Loucy (cell line): ENCODE measurements around the gene CYP24A1.

Experiments used
- H2AFZ ChIP-seq: fragments of 200-600 bp; sonication (generic); 2 replicates; pipeline ENCODE4 v1.6.0; 2016; ENCODE audit warnings: antibody characterized with exemption, mild to moderate bottlenecking, low read length, moderate library complexity
- H3F3A ChIP-seq: fragments of 200-600 bp; 2 replicates; pipeline ENCODE4 v1.6.0; 2016; ENCODE audit warnings: antibody characterized with exemption, low read depth, mild to moderate bottlenecking
- H3K27me3 ChIP-seq: fragments of 200-600 bp; sonication (generic); 2 replicates; pipeline ENCODE4 v1.6.1; 2014; ENCODE audit warnings: low read length, mild to moderate bottlenecking; ENCODE audit not compliant: insufficient read depth, poor library complexity, severe bottlenecking
- H3K36me3 ChIP-seq: fragments of 200-600 bp; sonication (generic); 2 replicates; pipeline ENCODE4 v1.6.1; 2016; ENCODE audit warnings: low read length; ENCODE audit not compliant: insufficient read depth
- H3K4me1 ChIP-seq: fragments of 200-600 bp; sonication (generic); 2 replicates; pipeline ENCODE4 v1.5.1; 2014; ENCODE audit warnings: low read length, mild to moderate bottlenecking; ENCODE audit not compliant: insufficient read depth, poor library complexity, severe bottlenecking
- H3K4me2 ChIP-seq: fragments of 200-600 bp; sonication (generic); 2 replicates; pipeline ENCODE4 v1.6.0; 2014; ENCODE audit warnings: antibody characterized with exemption, low read length, low read depth, mild to moderate bottlenecking; ENCODE audit not compliant: poor library complexity, severe bottlenecking
- H3K4me3 ChIP-seq: fragments of 200-600 bp; sonication (generic); 2 replicates; pipeline ENCODE4 v1.5.1; 2014; ENCODE audit warnings: low read length, mild to moderate bottlenecking, mixed read lengths; ENCODE audit not compliant: poor library complexity, severe bottlenecking
- H3K79me2 ChIP-seq: fragments of 200-600 bp; sonication (generic); 2 replicates; pipeline ENCODE4 v1.6.1; 2014; ENCODE audit warnings: low read length; ENCODE audit not compliant: insufficient read depth
- H3K9ac ChIP-seq: fragments of 200-600 bp; sonication (generic); 2 replicates; pipeline ENCODE4 v1.6.0; 2014; ENCODE audit warnings: mild to moderate bottlenecking, low read depth, low read length, moderate library complexity; ENCODE audit not compliant: poor library complexity, severe bottlenecking
- H3K9me2 ChIP-seq: fragments of 200-600 bp; sonication (generic); replicated peaks from 2 replicates; pipeline ENCODE4 v1.6.1; 2016; ENCODE audit warnings: low read depth, low read length, mixed read lengths
- H3K9me3 ChIP-seq: fragments of 200-600 bp; sonication (generic); 2 replicates; pipeline ENCODE4 v1.6.1; 2014; ENCODE audit warnings: mild to moderate bottlenecking, antibody characterized with exemption, low read length, low read depth; ENCODE audit not compliant: insufficient read depth
- H4K20me1 ChIP-seq: fragments of 200-600 bp; sonication (generic); 2 replicates; pipeline ENCODE4 v1.6.0; 2014; ENCODE audit warnings: antibody characterized with exemption, low read length, mild to moderate bottlenecking; ENCODE audit not compliant: insufficient read depth, poor library complexity, severe bottlenecking
- EZH2phosphoT487 ChIP-seq: fragments of 200-600 bp; IDR thresholded peaks from 2 replicates; pipeline ENCODE4 v1.6.1; 2018; ENCODE audit warnings: antibody characterized with exemption, mild to moderate bottlenecking, moderate library complexity, borderline replicate concordance
- TF ChIP-seq, protein P1 (sequence below): fragments of 200-600 bp; sonication (generic); conservative IDR thresholded peaks from 2 replicates; pipeline ENCODE4 v1.5.1; 2014; ENCODE audit warnings: mild to moderate bottlenecking, antibody characterized with exemption, low read length

CYP24A1 gene

DNA sequence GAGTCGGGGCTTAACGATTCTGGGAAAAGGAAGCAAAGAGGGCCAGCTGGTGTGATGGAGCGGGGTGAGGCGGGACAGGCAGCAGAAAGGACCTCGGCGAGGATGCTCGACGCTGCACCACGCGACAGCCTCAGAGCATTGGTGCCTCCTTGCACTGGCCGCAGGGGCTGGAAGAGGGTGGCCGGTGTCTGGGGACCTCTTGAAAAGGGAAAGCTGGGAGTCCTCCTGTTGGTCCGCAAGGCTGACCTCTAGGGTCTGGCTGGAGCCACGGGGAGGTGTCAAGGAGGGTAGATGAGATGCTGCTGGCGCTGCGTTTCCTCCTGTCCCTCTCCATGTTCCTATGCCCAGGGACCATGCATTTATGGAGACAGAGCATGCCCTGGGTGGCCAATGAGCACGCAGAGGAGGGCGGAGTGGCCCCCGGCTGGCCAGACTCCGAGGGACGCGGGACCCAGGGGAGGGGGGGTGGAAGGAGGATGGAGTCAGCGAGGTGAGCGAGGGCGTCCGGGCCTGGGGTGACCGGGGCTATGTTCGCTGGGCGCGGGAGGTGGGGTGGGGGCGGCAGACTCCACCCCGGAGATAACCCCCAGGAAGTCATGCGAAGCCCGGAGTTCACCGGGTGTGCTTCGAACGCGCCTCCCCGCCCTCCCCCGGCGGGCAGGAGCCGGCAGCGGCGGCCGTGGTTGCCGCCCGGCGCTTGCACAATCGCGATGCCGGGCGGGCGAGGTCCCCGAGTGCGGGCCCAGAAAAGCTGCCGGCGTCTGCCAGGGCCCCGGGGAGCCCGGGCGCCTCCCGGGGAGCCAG is at the start of gene CYP24A1:
CYP24A1 (minus strand) TSS at position 334 of the 804 bp plus-strand sequence. CDS start 407 bp downstream, outside the sequence.
- Histone ChIP-seq H3F3A (no peaks in the 10 kb centered on the region), H3K36me3 (no peaks in the 10 kb centered on the region), H2AFZ (no peak within 1 kb of the TSS), H3K4me2 (no peak within 1 kb of the TSS), H3K79me2 (no peaks in the 10 kb centered on the region), H3K4me1 (peaks cover 10% of the 10 kb centered on the region), H3K9ac (no peak within 1 kb of the TSS), H3K27me3 (no peaks in the 10 kb centered on the region), H3K9me2 (no peaks in the 10 kb centered on the region), H3K9me3 (no peaks in the 10 kb centered on the region), H3K4me3 (no peak within 1 kb of the TSS), H4K20me1 (no peaks in the 10 kb centered on the region)
- TF ChIP-seq, protein P1, sequence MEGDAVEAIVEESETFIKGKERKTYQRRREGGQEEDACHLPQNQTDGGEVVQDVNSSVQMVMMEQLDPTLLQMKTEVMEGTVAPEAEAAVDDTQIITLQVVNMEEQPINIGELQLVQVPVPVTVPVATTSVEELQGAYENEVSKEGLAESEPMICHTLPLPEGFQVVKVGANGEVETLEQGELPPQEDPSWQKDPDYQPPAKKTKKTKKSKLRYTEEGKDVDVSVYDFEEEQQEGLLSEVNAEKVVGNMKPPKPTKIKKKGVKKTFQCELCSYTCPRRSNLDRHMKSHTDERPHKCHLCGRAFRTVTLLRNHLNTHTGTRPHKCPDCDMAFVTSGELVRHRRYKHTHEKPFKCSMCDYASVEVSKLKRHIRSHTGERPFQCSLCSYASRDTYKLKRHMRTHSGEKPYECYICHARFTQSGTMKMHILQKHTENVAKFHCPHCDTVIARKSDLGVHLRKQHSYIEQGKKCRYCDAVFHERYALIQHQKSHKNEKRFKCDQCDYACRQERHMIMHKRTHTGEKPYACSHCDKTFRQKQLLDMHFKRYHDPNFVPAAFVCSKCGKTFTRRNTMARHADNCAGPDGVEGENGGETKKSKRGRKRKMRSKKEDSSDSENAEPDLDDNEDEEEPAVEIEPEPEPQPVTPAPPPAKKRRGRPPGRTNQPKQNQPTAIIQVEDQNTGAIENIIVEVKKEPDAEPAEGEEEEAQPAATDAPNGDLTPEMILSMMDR: no peak
- no peak for TF ChIP-seq EZH2phosphoT487

DNA sequence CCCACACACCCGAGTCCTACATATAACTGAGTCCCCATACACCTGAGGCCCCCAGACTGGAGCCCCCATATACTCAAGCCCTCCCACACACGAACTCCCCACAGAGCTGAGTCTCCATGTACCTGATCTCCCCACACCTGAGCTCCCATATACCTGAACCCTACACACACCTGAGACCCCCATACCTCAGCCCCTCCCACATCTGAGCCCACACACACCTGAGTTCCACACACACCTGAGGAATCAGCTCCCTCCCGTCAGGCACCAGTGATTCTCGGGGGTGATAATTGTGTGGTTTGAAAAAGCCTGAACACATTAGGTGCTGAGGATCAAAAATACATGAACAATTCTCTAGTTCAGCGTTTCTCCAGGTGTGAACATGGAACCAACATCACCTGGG is 49.5 kb upstream of the CYP24A1 start:
- H3K9ac ChIP-seq: no peak overlapping the region
- no peaks in the 10 kb centered on the region for H3K9me2 ChIP-seq
- H3K4me1 ChIP-seq: peaks cover 10% of the 10 kb centered on the region
- H3K79me2 ChIP-seq: no peaks in the 10 kb centered on the region
- TF ChIP-seq, protein P1: no peak
- TF ChIP-seq EZH2phosphoT487: no peak
- no peaks in the 10 kb centered on the region for H4K20me1 ChIP-seq
- H3K4me3 ChIP-seq: no peak overlapping the region
- H3K36me3 ChIP-seq: no peaks in the 10 kb centered on the region
- no peak overlapping the region for H2AFZ ChIP-seq
- H3K9me3 ChIP-seq: no peaks in the 10 kb centered on the region; the same call in 1 of the 2 replicates
- H3F3A ChIP-seq: no peaks in the 10 kb centered on the region
- no peak overlapping the region for H3K4me2 ChIP-seq
- no peaks in the 10 kb centered on the region for H3K27me3 ChIP-seq

- no peak overlapping the region for H2AFZ ChIP-seq
- peaks cover 3% of the 10 kb centered on the region; the same call in 1 of the 2 replicates for H3K36me3 ChIP-seq
- no peak overlapping the region for H3K4me3 ChIP-seq
- no peaks in the 10 kb centered on the region for H3F3A ChIP-seq
- H3K9me2 ChIP-seq: no peaks in the 10 kb centered on the region
- peaks cover 10% of the 10 kb centered on the region for H3K4me1 ChIP-seq
- H3K9me3 ChIP-seq: no peaks in the 10 kb centered on the region
- H4K20me1 ChIP-seq: no peaks in the 10 kb centered on the region
- no peak for TF ChIP-seq EZH2phosphoT487
- TF ChIP-seq, protein P1: no peak
- H3K79me2 ChIP-seq: no peaks in the 10 kb centered on the region
- no peak overlapping the region for H3K4me2 ChIP-seq
- H3K27me3 ChIP-seq: no peaks in the 10 kb centered on the region
- no peak overlapping the region for H3K9ac ChIP-seq
Observed at GRCh38 chr20:54221996-54222890, 48.5 kb upstream of the CYP24A1 start.
